K562 (cell line): ENCODE data around the gene ABCF2. TPM values are rescaled to one million over a fixed set of nuclear protein-coding genes. Genes with fewer than 3 reads are reported as not detected.
A peak's percentile ranks its signal among the peaks of the same experiment; 100 is the strongest.

Experiments used
- ATF1 ChIP-seq, 2 experiments: fragments of 450-650 bp in 1 of 2; IDR thresholded peaks; 2 replicates each; pipeline ENCODE4 v1.6.1; 2016; ENCODE audit warnings: missing compliant biosample characterization in 1 of 2, missing genetic modification characterization in 1 of 2
- ATF7 ChIP-seq: fragments of 450-650 bp; IDR thresholded peaks from 2 replicates; pipeline ENCODE4 v1.7.1; 2014; ENCODE audit warnings: mild to moderate bottlenecking, moderate library complexity
- ILF3 ChIP-seq: fragments of 450-650 bp; IDR thresholded peaks from 2 replicates; pipeline ENCODE4 v1.6.1; 2018; ENCODE audit warnings: antibody characterized with exemption, mild to moderate bottlenecking, moderate library complexity, borderline replicate concordance
- KLF16 ChIP-seq: IDR thresholded peaks from 2 replicates; pipeline ENCODE4 v1.6.1; 2016; ENCODE audit warnings: antibody characterized with exemption
- LCOR ChIP-seq: sonication (generic); formaldehyde crosslinking; IDR thresholded peaks from 2 replicates; pipeline ENCODE4 v1.8.0; 2022; ENCODE audit warnings: mild to moderate bottlenecking, missing genetic modification reagents
- RAD21 ChIP-seq, 2 experiments: fragments of 250-450 bp in 1 of 2; fragments of 450-650 bp in 1 of 2; sonication (Bioruptor Pico) in 1 of 2; formaldehyde crosslinking in 1 of 2; IDR thresholded peaks in 1 of 2; conservative IDR thresholded peaks in 1 of 2; 2 replicates each; pipeline versions ENCODE4 v1.4.0 to v1.8.0; 2020 to 2022; ENCODE audit warnings: mild to moderate bottlenecking in 2 of 2, moderate library complexity in 1 of 2
- RBM15 ChIP-seq: fragments of 200-400 bp; formaldehyde crosslinking; IDR thresholded peaks from 2 replicates; pipeline ENCODE4 v1.6.1; 2018; ENCODE audit warnings: mild to moderate bottlenecking, low read length, moderate library complexity; ENCODE audit not compliant: insufficient read depth
- RBM39 ChIP-seq: fragments of 200-400 bp; formaldehyde crosslinking; optimal IDR thresholded peaks from 2 replicates; pipeline ENCODE3; 2018; ENCODE audit warnings: low read depth, low read length
- polyA plus RNA-seq, 8 experiments: library from polyadenylated mRNA; depleted of rRNA in 4 of 8; stranded (reverse) in 5 of 8; unstranded in 3 of 8; fragments of >200 nt; fragmentation: Nextera tagmentation in 2 of 8; fragmentation: Illumina TruSeq in 1 of 8; extraction: Ambion mirVana in 2 of 8; extraction: Trizol in 1 of 8; gene quantifications; 2 replicates each; pipeline versions ENCODE4 v1.2.1 to v1.2.3, GENCODE V29; 2011 to 2014; ENCODE audit warnings: inconsistent platforms in 1 of 8, missing spikeins in 1 of 8
- total RNA-seq, 7 experiments: library from RNA; depleted of rRNA in 6 of 7; stranded (reverse); fragments of >200 nt in 6 of 7; fragmentation: Illumina TruSeq in 2 of 7; extraction: Trizol in 2 of 7; gene quantifications; 2 replicates each; pipeline versions ENCODE4 v1.2.1 to v1.2.3, GENCODE V29; 2011 to 2021; ENCODE audit warnings: low replicate concordance in 1 of 7
- TF ChIP-seq, protein P1 (sequence below): fragments of 450-650 bp; formaldehyde crosslinking; IDR thresholded peaks from 2 replicates; pipeline ENCODE4 v1.4.0; 2020; ENCODE audit warnings: mild to moderate bottlenecking, moderate library complexity
- TF ChIP-seq, protein P2 (sequence below), 2 experiments: fragments of 450-650 bp; formaldehyde crosslinking in 1 of 2; IDR thresholded peaks; 2 replicates each; pipeline versions ENCODE4 v1.4.0 to v1.6.1; 2014 to 2020; ENCODE audit warnings: mild to moderate bottlenecking in 2 of 2, borderline replicate concordance in 1 of 2, low read depth in 1 of 2
- TF ChIP-seq, protein P3 (sequence below): sonication (generic); IDR thresholded peaks from 2 replicates; pipeline ENCODE4 v1.6.1; 2016

The ABCF2 gene
- total and polyA plus RNA-seq, 9 of the 15 experiments (the other 6 are each of a cell fraction or from before 2014, with no cell fraction given), result 62.1 to 224 (median 113) TPM

DNA sequence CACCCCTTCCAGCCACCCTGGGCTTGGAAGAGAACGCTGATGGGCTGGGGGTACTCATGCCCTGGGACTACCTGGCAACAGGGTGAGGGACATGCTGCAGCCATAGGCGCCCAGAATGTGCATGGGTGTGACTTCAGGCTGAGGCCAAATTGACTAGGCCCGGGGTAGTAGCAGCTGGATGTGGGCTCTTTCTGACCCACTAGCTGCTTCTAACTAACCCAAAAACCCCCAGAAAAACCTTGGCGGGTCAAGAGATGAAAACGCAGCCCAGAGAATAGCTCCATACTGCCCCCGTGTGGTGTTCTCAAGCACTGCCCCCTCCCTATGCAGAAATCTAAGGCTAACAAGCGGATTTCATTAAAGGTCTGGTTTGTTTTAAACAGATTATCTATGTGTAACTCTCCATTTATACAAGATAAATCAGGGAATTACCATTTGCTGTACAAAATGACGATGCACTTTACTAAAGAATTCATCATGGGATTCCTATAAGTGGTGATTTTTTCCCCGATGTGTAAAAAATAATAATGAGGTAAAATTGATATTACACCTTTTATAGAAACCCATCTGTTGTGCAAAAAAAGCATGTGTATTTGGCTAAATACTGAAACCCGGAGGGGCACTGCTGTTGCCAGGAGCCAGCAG lies 17.3 kb upstream of the ABCF2 start (continued):
- TF ChIP-seq, protein P1, sequence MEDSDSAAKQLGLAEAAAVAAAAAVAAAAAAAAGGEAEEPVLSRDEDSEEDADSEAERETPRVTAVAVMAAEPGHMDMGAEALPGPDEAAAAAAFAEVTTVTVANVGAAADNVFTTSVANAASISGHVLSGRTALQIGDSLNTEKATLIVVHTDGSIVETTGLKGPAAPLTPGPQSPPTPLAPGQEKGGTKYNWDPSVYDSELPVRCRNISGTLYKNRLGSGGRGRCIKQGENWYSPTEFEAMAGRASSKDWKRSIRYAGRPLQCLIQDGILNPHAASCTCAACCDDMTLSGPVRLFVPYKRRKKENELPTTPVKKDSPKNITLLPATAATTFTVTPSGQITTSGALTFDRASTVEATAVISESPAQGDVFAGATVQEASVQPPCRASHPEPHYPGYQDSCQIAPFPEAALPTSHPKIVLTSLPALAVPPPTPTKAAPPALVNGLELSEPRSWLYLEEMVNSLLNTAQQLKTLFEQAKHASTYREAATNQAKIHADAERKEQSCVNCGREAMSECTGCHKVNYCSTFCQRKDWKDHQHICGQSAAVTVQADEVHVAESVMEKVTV (CRISPR knock-in tag), result peak; percentile 64
- TF ChIP-seq, protein P2, sequence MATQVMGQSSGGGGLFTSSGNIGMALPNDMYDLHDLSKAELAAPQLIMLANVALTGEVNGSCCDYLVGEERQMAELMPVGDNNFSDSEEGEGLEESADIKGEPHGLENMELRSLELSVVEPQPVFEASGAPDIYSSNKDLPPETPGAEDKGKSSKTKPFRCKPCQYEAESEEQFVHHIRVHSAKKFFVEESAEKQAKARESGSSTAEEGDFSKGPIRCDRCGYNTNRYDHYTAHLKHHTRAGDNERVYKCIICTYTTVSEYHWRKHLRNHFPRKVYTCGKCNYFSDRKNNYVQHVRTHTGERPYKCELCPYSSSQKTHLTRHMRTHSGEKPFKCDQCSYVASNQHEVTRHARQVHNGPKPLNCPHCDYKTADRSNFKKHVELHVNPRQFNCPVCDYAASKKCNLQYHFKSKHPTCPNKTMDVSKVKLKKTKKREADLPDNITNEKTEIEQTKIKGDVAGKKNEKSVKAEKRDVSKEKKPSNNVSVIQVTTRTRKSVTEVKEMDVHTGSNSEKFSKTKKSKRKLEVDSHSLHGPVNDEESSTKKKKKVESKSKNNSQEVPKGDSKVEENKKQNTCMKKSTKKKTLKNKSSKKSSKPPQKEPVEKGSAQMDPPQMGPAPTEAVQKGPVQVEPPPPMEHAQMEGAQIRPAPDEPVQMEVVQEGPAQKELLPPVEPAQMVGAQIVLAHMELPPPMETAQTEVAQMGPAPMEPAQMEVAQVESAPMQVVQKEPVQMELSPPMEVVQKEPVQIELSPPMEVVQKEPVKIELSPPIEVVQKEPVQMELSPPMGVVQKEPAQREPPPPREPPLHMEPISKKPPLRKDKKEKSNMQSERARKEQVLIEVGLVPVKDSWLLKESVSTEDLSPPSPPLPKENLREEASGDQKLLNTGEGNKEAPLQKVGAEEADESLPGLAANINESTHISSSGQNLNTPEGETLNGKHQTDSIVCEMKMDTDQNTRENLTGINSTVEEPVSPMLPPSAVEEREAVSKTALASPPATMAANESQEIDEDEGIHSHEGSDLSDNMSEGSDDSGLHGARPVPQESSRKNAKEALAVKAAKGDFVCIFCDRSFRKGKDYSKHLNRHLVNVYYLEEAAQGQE (IDR thresholded peaks at IDR 0.05; ENCODE audit: borderline replicate concordance), result peak; percentile 67; the same call in 1 of the 2 replicates
- TF ChIP-seq, protein P2 (CRISPR knock-in tag; IDR thresholded peaks at IDR 0.05; ENCODE audit: low read depth), result no peak
- TF ChIP-seq RBM39 (no peak), ATF1 (CRISPR knock-in tag; IDR thresholded peaks at IDR 0.05) (no peak), ATF1 (tag; IDR thresholded peaks at IDR 0.05) (no peak), RAD21 (CRISPR knock-in tag; conservative IDR thresholded peaks at IDR 0.05 in 1 of 2, IDR thresholded peaks at IDR 0.05 in 1 of 2) (peak; percentile 69 to 78), RBM15 (no peak), LCOR (CRISPR knock-in tag) (peak; percentile 48; the same call in 1 of the 2 replicates), ILF3 (0 out of 2 replicates have a peak, but pooled peaks have one; percentile 45), KLF16 (peak; percentile 69; the same call in 1 of the 2 replicates), ATF7 (0 out of 2 replicates have a peak, but pooled peaks have one; percentile 10)
- TF ChIP-seq, protein P3, sequence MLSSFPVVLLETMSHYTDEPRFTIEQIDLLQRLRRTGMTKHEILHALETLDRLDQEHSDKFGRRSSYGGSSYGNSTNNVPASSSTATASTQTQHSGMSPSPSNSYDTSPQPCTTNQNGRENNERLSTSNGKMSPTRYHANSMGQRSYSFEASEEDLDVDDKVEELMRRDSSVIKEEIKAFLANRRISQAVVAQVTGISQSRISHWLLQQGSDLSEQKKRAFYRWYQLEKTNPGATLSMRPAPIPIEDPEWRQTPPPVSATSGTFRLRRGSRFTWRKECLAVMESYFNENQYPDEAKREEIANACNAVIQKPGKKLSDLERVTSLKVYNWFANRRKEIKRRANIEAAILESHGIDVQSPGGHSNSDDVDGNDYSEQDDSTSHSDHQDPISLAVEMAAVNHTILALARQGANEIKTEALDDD, result peak; percentile 51; the same call in 1 of the 2 replicates
- TF ChIP-seq, all 486 proteins: peak for 16
